GM13976 (cell line): ENCODE data around the gene CNNM2.

Source experiments
- DNase-seq: peaks from one replicate; pipeline ENCODE4 v3.0.0; 2012; ENCODE audit warnings: low spot score
- CTCF ChIP-seq: IDR thresholded peaks from 2 replicates; pipeline ENCODE4 v1.5.1; 2012; ENCODE audit warnings: borderline replicate concordance, mild to moderate bottlenecking; ENCODE audit not compliant: insufficient read depth; ENCODE audit errors: extremely low read depth, missing control alignments, control extremely low read depth
- in situ Hi-C: fragments of 300-500 bp; cut with MboI; formaldehyde crosslinking; loops from one replicate; pipeline ENCODE4 v1.12.0; 2022; ENCODE audit warnings: low sequenced_read_pairs, mixed read lengths, inconsistent platforms; ENCODE audit not compliant: unreplicated experiment

Gene CNNM2

GRCh38 chr10:103102195-103102594 lies 184.1 kb downstream of the CNNM2 start:
- no peak for DNase-seq
- in situ Hi-C loops = no loop called here
- TF ChIP-seq CTCF = no peak

GRCh38 chr10:103103989-103104388 lies 185.9 kb downstream of the CNNM2 start:
- no peak for TF ChIP-seq CTCF
- no peak for DNase-seq
- in situ Hi-C loops = no loop called here

GRCh38 chr10:103104721-103105120 lies 186.6 kb downstream of the CNNM2 start:
- TF ChIP-seq CTCF = no peak
- DNase-seq = no peak
- in situ Hi-C loops = no loop called here

- DNase-seq = no peak
- in situ Hi-C loops = no loop called here
These were observed 187.4 kb downstream of the CNNM2 start for GRCh38 chr10:103105462-103105861.

GRCh38 chr10:103106539-103106938 lies 188.4 kb downstream of the CNNM2 start:
- TF ChIP-seq CTCF = no peak
- in situ Hi-C loops = no loop called here
- no peak for DNase-seq

More at GRCh38 chr10:103105462-103105861, 187.4 kb downstream of the CNNM2 start:
- no peak for TF ChIP-seq CTCF

- no peak for DNase-seq
- no peak for TF ChIP-seq CTCF
- in situ Hi-C loops = no loop called here
These were observed 191.7 kb downstream of the CNNM2 start for GRCh38 chr10:103109821-103110220.

- no peak for DNase-seq
- TF ChIP-seq CTCF = no peak
- in situ Hi-C loops = no loop called here
These were observed 192.3 kb downstream of the CNNM2 start for GRCh38 chr10:103110407-103110806.
